Osteocyte (in vitro differentiated cells): ENCODE results near the gene TNS4. TPM values are rescaled to one million over a fixed set of nuclear protein-coding genes. Genes with fewer than 3 reads are reported as not detected.

Source experiments
- DNase-seq: peaks from one replicate; pipeline ENCODE4 v3.0.0; 2021; ENCODE audit warnings: mixed read lengths; ENCODE audit not compliant: unreplicated experiment; ENCODE audit errors: extremely low spot score
- H3K27ac Mint-ChIP-seq: one replicate; pipeline ENCODE4 v1.8.0; 2021; ENCODE audit warnings: mild to moderate bottlenecking, mixed read lengths; ENCODE audit not compliant: unreplicated experiment
- H3K27me3 Mint-ChIP-seq: one replicate; pipeline ENCODE4 v1.8.0; 2021; ENCODE audit warnings: mixed read lengths; ENCODE audit not compliant: unreplicated experiment
- H3K36me3 Mint-ChIP-seq: one replicate; pipeline ENCODE4 v1.8.0; 2021; ENCODE audit warnings: mixed read lengths; ENCODE audit not compliant: unreplicated experiment
- H3K4me1 Mint-ChIP-seq: one replicate; pipeline ENCODE4 v1.8.0; 2021; ENCODE audit warnings: mixed read lengths; ENCODE audit not compliant: unreplicated experiment
- H3K4me3 Mint-ChIP-seq: one replicate; pipeline ENCODE4 v1.8.0; 2021; ENCODE audit warnings: mild to moderate bottlenecking, moderate library complexity, mixed read lengths; ENCODE audit not compliant: unreplicated experiment
- H3K9me3 Mint-ChIP-seq: one replicate; pipeline ENCODE4 v1.8.0; 2021; ENCODE audit warnings: mixed read lengths; ENCODE audit not compliant: unreplicated experiment
- CTCF ChIP-seq: fragments of 200-600 bp; sonication (generic); IDR thresholded peaks from 2 replicates; pipeline ENCODE4 v1.5.0; 2021; ENCODE audit warnings: antibody characterized with exemption, mild to moderate bottlenecking, moderate library complexity
- total RNA-seq: library from RNA; stranded (reverse); gene quantifications from 2 replicates; pipeline ENCODE4 v1.2.1, GENCODE V29; 2021

TNS4 gene
- total RNA-seq, 1 donor from 2014 or later, result 0.73 TPM

- no peak for TF ChIP-seq CTCF
- Mint-ChIP-seq H3K4me1 (peaks cover 16% of the 10 kb centered on the region), H3K27me3 (no peaks in the 10 kb centered on the region), H3K36me3 (no peaks in the 10 kb centered on the region), H3K27ac (no peak overlapping the region), H3K9me3 (no peaks in the 10 kb centered on the region), H3K4me3 (no peak overlapping the region)
- no peak for DNase-seq
Measured at GRCh38 chr17:40468560-40468959, 32.9 kb downstream of the TNS4 start.

GRCh38 chr17:40467281-40467867 is 34.0 kb downstream of the TNS4 start:
- Mint-ChIP-seq H3K4me1 (peaks cover 24% of the 10 kb centered on the region), H3K27me3 (no peaks in the 10 kb centered on the region), H3K9me3 (no peaks in the 10 kb centered on the region), H3K27ac (peak overlapping the region; percentile 27), H3K4me3 (no peak overlapping the region), H3K36me3 (no peaks in the 10 kb centered on the region)
- TF ChIP-seq CTCF, result no peak
- no peak for DNase-seq

- no peak for TF ChIP-seq CTCF
- peak overlapping the region; percentile 43 for H3K27ac Mint-ChIP-seq
- H3K36me3 Mint-ChIP-seq, result no peaks in the 10 kb centered on the region
- H3K4me1 Mint-ChIP-seq, result peaks cover 27% of the 10 kb centered on the region
- no peaks in the 10 kb centered on the region for H3K9me3 Mint-ChIP-seq
- no peak for DNase-seq
- H3K4me3 Mint-ChIP-seq, result no peak overlapping the region
- no peaks in the 10 kb centered on the region for H3K27me3 Mint-ChIP-seq
Measured at GRCh38 chr17:40466298-40466971, 35.0 kb downstream of the TNS4 start.

GRCh38 chr17:40464392-40464855 is 37.0 kb downstream of the TNS4 start:
- Mint-ChIP-seq H3K27ac (peak overlapping the region; percentile 42), H3K36me3 (no peaks in the 10 kb centered on the region), H3K9me3 (no peaks in the 10 kb centered on the region), H3K27me3 (no peaks in the 10 kb centered on the region), H3K4me3 (no peak overlapping the region), H3K4me1 (peaks cover 36% of the 10 kb centered on the region)
- DNase-seq, result no peak
- no peak for TF ChIP-seq CTCF

- peaks cover 48% of the 10 kb centered on the region for H3K4me1 Mint-ChIP-seq
- no peaks in the 10 kb centered on the region for H3K9me3 Mint-ChIP-seq
- no peak for DNase-seq
- TF ChIP-seq CTCF, result no peak
- H3K27ac Mint-ChIP-seq, result peak overlapping the region; percentile 84
- peaks cover 6% of the 10 kb centered on the region for H3K36me3 Mint-ChIP-seq
- H3K4me3 Mint-ChIP-seq, result no peak overlapping the region
- no peaks in the 10 kb centered on the region for H3K27me3 Mint-ChIP-seq
Measured at GRCh38 chr17:40463122-40463550, 38.3 kb downstream of the TNS4 start.
